Tibial nerve (tissue), 4 donors: ENCODE measurements around the gene TSPYL4.

Experiments used
- CTCF ChIP-seq, 5 experiments: fragments of 200-600 bp in 3 of 5; fragments of 450-650 bp in 2 of 5; sonication (generic) in 3 of 5; IDR thresholded peaks; one replicate each; pipeline ENCODE4 v1.5.1; 2016 to 2019; ENCODE audit warnings: antibody characterized with exemption in 5 of 5, mild to moderate bottlenecking in 3 of 5, moderate library complexity in 2 of 5
- EP300 ChIP-seq, 2 donors: sonication (generic); formaldehyde crosslinking; IDR thresholded peaks; one replicate each; pipeline ENCODE4 v1.6.1; 2017; ENCODE audit warnings: antibody characterized with exemption in 2 of 2, mild to moderate bottlenecking in 1 of 2
- POLR2A ChIP-seq, 2 donors: fragments of 450-650 bp; IDR thresholded peaks; one replicate each; pipeline ENCODE4 v1.6.1; 2017; ENCODE audit warnings: antibody characterized with exemption in 2 of 2, mild to moderate bottlenecking in 2 of 2, moderate library complexity in 2 of 2

GRCh38 chr6:116287689-116288282, 33.9 kb upstream of the TSPYL4 start:
- TF ChIP-seq CTCF (IDR thresholded peaks at IDR 0.05) (peak; percentile 79 to 87 (median 82)), POLR2A (IDR thresholded peaks at IDR 0.05) (no peak), EP300 (IDR thresholded peaks at IDR 0.05) (no peak)
